Activated naive CD4-positive, alpha-beta T cell treated with anti-CD3 and anti-CD28 coated beads, Interleukin-2, amount 50 U/mL, for 24 hours (primary cell): ENCODE measurements around the gene WIZ.

ENCODE experiments used
- H3K27ac Mint-ChIP-seq: one replicate; pipeline ENCODE4 v1.8.0; 2021; ENCODE audit warnings: mild to moderate bottlenecking, mixed read lengths
- H3K27me3 Mint-ChIP-seq: one replicate; pipeline ENCODE4 v1.8.0; 2021; ENCODE audit warnings: mixed read lengths
- H3K36me3 Mint-ChIP-seq: one replicate; pipeline ENCODE4 v1.8.0; 2021; ENCODE audit warnings: mixed read lengths
- H3K4me1 Mint-ChIP-seq: one replicate; pipeline ENCODE4 v1.8.0; 2021; ENCODE audit warnings: mixed read lengths
- H3K4me3 Mint-ChIP-seq: one replicate; pipeline ENCODE4 v1.8.0; 2021; ENCODE audit warnings: mild to moderate bottlenecking, mixed read lengths
- H3K9me3 Mint-ChIP-seq: one replicate; pipeline ENCODE4 v1.8.0; 2021; ENCODE audit warnings: mixed read lengths

Gene WIZ

DNA sequence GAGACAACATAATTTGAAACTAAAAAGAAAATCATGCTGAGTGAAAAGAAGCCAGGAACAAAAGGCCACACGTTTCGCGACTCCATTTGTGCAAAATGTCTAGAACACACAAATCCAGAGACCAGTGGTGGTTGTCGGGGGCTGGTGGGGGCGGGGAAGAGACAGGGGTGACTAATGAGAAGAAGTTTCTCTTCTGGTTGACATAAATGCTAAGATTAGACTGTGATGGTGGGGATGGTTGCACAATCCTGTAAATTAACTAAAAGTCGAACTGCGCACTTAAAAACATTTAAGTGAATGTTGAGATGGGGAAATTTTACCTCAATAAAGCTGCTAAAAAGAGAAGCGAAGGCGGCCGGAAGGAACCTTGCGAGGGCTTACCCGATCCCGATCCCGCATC lies 77.3 kb downstream of the WIZ start:
- H3K27ac Mint-ChIP-seq = peak overlapping the region; percentile 41
- H3K36me3 Mint-ChIP-seq = peaks cover 3% of the 10 kb centered on the region
- peaks cover 19% of the 10 kb centered on the region for H3K4me1 Mint-ChIP-seq
- H3K9me3 Mint-ChIP-seq = no peaks in the 10 kb centered on the region
- H3K4me3 Mint-ChIP-seq = no peak overlapping the region
- H3K27me3 Mint-ChIP-seq = no peaks in the 10 kb centered on the region

DNA sequence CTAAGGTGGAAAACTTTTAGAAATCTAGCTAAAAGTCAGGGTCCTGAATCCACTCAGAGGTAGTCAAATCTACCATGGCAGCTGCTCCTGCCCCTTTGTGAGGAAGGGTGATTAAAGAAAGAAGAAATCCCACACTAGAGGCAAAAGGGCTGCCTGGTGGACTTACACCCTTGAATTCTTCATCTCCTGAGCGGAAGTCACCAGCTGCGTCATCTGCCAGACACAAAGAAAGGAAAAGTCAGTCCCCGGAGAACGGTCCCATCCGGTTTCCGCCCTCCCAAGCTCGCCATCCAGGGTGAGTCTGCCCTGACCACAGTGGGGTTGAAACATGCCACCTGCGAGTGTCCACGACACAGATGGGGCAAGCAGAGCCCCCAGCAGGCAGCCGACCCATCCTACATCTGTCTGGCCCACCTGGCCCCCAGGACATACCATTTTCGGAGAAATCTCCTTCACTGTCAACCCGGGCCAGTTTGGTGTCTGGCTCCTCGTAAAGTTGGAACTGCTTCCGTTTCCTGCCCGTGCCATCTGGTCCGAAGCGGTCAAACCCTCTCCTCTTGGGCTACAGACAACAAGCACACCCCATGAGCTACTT lies 77.9 kb downstream of the WIZ start:
- peaks cover 3% of the 10 kb centered on the region for H3K36me3 Mint-ChIP-seq
- no peaks in the 10 kb centered on the region for H3K9me3 Mint-ChIP-seq
- H3K27ac Mint-ChIP-seq = no peak overlapping the region
- H3K4me3 Mint-ChIP-seq = no peak overlapping the region
- peaks cover 15% of the 10 kb centered on the region for H3K4me1 Mint-ChIP-seq
- H3K27me3 Mint-ChIP-seq = no peaks in the 10 kb centered on the region

DNA sequence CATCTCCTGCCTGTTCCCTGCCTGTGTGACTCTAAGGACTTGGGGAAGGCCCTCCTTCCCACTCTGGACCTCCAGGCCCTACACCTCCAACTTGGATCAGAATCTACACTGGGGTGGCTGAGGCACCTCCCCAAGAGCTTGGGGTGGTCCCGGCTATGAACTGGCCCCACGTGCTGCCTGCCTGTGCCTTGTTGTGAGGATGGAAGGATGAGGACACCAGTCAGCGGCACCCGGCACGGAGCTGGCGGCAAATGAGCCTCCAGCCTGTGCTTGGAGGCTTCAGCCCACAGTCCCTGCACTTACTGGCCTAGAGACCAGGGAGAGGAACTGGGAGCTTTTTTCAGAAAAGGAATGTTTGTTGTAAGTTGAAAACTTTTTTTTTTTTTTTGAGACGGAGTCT lies 78.6 kb downstream of the WIZ start:
- Mint-ChIP-seq H3K4me3 (no peak overlapping the region), H3K27me3 (no peaks in the 10 kb centered on the region), H3K27ac (no peak overlapping the region), H3K9me3 (no peaks in the 10 kb centered on the region), H3K36me3 (peaks cover 3% of the 10 kb centered on the region), H3K4me1 (peaks cover 10% of the 10 kb centered on the region)
